DMS 273 (cell line): Measurements from ENCODE around the gene MCM9.

Source experiments
- DNase-seq: peaks from one replicate; lab custom pipeline; 2025; ENCODE audit not compliant: unreplicated experiment; lab: John Stamatoyannopoulos, UW

Gene MCM9

GRCh38 chr6:118933855-118934460 is 1.0 kb downstream of the MCM9 start:
- DNase-seq, result no peak

GRCh38 chr6:118932421-118932820 is 2.5 kb downstream of the MCM9 start:
- no peak for DNase-seq

- DNase-seq, result no peak
These were observed 3.5 kb downstream of the MCM9 start for GRCh38 chr6:118931436-118931835.

- DNase-seq, result no peak
These were observed 4.3 kb downstream of the MCM9 start for GRCh38 chr6:118930680-118931079.

- no peak for DNase-seq
These were observed 11.9 kb downstream of the MCM9 start for GRCh38 chr6:118923035-118923434.

GRCh38 chr6:118921084-118921483 is 13.9 kb downstream of the MCM9 start:
- DNase-seq, result no peak

GRCh38 chr6:118918329-118918725 is 16.6 kb downstream of the MCM9 start:
- DNase-seq, result peak; percentile 59

GRCh38 chr6:118917546-118918328 is 17.2 kb downstream of the MCM9 start:
- DNase-seq, result no peak

- DNase-seq, result no peak
These were observed 20.4 kb downstream of the MCM9 start for GRCh38 chr6:118914598-118914997.

- DNase-seq, result peak; percentile 31
These were observed 21.8 kb downstream of the MCM9 start for GRCh38 chr6:118913161-118913560.

GRCh38 chr6:118912646-118913045 is 22.3 kb downstream of the MCM9 start:
- peak; percentile 97 for DNase-seq

- no peak for DNase-seq
These were observed 26.5 kb downstream of the MCM9 start for GRCh38 chr6:118908441-118908840.

- no peak for DNase-seq
These were observed 29.1 kb downstream of the MCM9 start for GRCh38 chr6:118905851-118906250.

- no peak for DNase-seq
These were observed 29.9 kb downstream of the MCM9 start for GRCh38 chr6:118905084-118905483.

- DNase-seq, result no peak
These were observed 31.3 kb downstream of the MCM9 start for GRCh38 chr6:118903691-118904090.

- DNase-seq, result no peak
These were observed 31.8 kb downstream of the MCM9 start for GRCh38 chr6:118903138-118903537.

- no peak for DNase-seq
These were observed 32.2 kb downstream of the MCM9 start for GRCh38 chr6:118902726-118903125.

GRCh38 chr6:118899948-118900347 is 35.0 kb downstream of the MCM9 start:
- DNase-seq, result no peak

GRCh38 chr6:118897386-118897785 is 37.6 kb downstream of the MCM9 start:
- no peak for DNase-seq

GRCh38 chr6:118896339-118897136 is 38.4 kb downstream of the MCM9 start:
- DNase-seq, result peak; percentile 73

GRCh38 chr6:118895859-118896258 is 39.1 kb downstream of the MCM9 start:
- no peak for DNase-seq

- no peak for DNase-seq
These were observed 39.7 kb downstream of the MCM9 start for GRCh38 chr6:118895261-118895560.
